OCI-LY1 (cell line): ENCODE data around the gene LRIF1.

ENCODE experiments used
- H2AFZ ChIP-seq: fragments of 200-600 bp; sonication (generic), shearing (Covaris generic); 2 replicates; pipeline ENCODE4 v1.6.0; 2014; ENCODE audit warnings: antibody characterized with exemption, mild to moderate bottlenecking, low read length
- H3F3A ChIP-seq: fragments of 200-600 bp; sonication (generic), shearing (Covaris generic); 2 replicates; pipeline ENCODE4 v1.6.0; 2014; ENCODE audit warnings: mild to moderate bottlenecking, antibody characterized with exemption, low read length, moderate library complexity; ENCODE audit not compliant: insufficient read depth
- H3K27ac ChIP-seq: fragments of 200-600 bp; sonication (generic); 2 replicates; pipeline ENCODE4 v1.5.1; 2014; ENCODE audit warnings: low read length, mixed run types, mild to moderate bottlenecking, low read depth; ENCODE audit not compliant: poor library complexity, severe bottlenecking
- H3K27me3 ChIP-seq: fragments of 200-600 bp; sonication (generic); 2 replicates; pipeline ENCODE4 v1.6.0; 2014; ENCODE audit warnings: antibody characterized with exemption, mild to moderate bottlenecking, low read length, moderate library complexity; ENCODE audit not compliant: insufficient read depth
- H3K36me3 ChIP-seq: fragments of 200-600 bp; sonication (generic); 2 replicates; pipeline ENCODE4 v1.6.1; 2014; ENCODE audit warnings: mild to moderate bottlenecking, antibody characterized with exemption, low read length, moderate library complexity, mixed read lengths; ENCODE audit not compliant: insufficient read depth
- H3K4me1 ChIP-seq: fragments of 200-600 bp; sonication (generic); 2 replicates; pipeline ENCODE4 v1.5.1; 2014; ENCODE audit warnings: mild to moderate bottlenecking, low read length, moderate library complexity; ENCODE audit not compliant: insufficient read depth, severe bottlenecking
- H3K4me2 ChIP-seq: fragments of 200-600 bp; sonication (generic), shearing (Covaris generic); 2 replicates; pipeline ENCODE4 v1.6.1; 2014; ENCODE audit warnings: low read length
- H3K4me3 ChIP-seq: fragments of 200-600 bp; sonication (generic); 2 replicates; pipeline ENCODE4 v1.5.1; 2014; ENCODE audit warnings: low read length, low read depth, mild to moderate bottlenecking, mixed read lengths; ENCODE audit not compliant: poor library complexity, severe bottlenecking
- H3K79me2 ChIP-seq: fragments of 200-600 bp; shearing (Covaris generic); 2 replicates; pipeline ENCODE4 v1.6.1; 2016; ENCODE audit warnings: mixed run types, low read length, mixed read lengths; ENCODE audit not compliant: insufficient read depth
- H3K9ac ChIP-seq: fragments of 200-600 bp; sonication (generic), shearing (Covaris generic); 2 replicates; pipeline ENCODE4 v1.6.1; 2014; ENCODE audit warnings: mild to moderate bottlenecking, low read length, mixed read lengths
- H3K9me2 ChIP-seq: fragments of 200-600 bp; sonication (generic), shearing (Covaris generic); 2 replicates; pipeline ENCODE4 v1.6.1; 2014; ENCODE audit warnings: low read depth, mild to moderate bottlenecking, low read length, mixed read lengths
- H3K9me3 ChIP-seq: fragments of 200-600 bp; shearing (Covaris generic); 2 replicates; pipeline ENCODE4 v1.6.1; 2014; ENCODE audit warnings: low read length, mixed read lengths
- H4K20me1 ChIP-seq: fragments of 200-600 bp; sonication (generic), shearing (Covaris generic); 2 replicates; pipeline ENCODE4 v1.6.0; 2016; ENCODE audit warnings: mild to moderate bottlenecking, low read length; ENCODE audit not compliant: insufficient read depth
- CTCF ChIP-seq: fragments of 200-600 bp; sonication (generic), shearing (Covaris generic); IDR thresholded peaks from 2 replicates; pipeline ENCODE4 v1.5.1; 2017; ENCODE audit warnings: mild to moderate bottlenecking, antibody characterized with exemption, low read length, moderate library complexity, mixed read lengths
- EZH2 ChIP-seq: fragments of 200-600 bp; sonication (generic), shearing (Covaris generic); IDR thresholded peaks from 2 replicates; pipeline ENCODE4 v1.8.0; 2017; ENCODE audit warnings: borderline replicate concordance, mixed run types, mild to moderate bottlenecking, antibody characterized with exemption, low read length, moderate library complexity, mixed read lengths

Gene LRIF1

DNA sequence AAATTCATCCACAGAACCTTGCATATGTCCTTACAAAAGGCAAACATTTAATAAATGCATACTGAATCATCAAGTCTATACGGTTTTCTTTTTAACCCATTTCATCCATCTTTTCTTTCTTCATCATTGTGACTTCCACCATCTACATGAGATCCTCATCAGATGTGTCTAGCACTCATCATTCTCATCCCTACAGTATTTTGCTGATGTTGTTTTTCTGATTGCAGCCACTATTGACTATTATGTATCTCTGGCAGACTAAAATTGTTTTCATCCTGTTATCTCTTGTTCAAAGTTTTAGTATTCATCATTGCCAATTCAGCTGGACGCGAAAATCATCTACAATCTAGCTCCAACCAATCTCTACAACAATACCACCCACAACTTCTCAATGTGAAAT, 5.9 kb downstream of the LRIF1 start:
- H3K36me3 ChIP-seq: peaks cover 86% of the 10 kb centered on the region
- H3K9me2 ChIP-seq: no peaks in the 10 kb centered on the region
- H2AFZ ChIP-seq: no peak overlapping the region
- H3K9me3 ChIP-seq: peaks cover 18% of the 10 kb centered on the region
- TF ChIP-seq CTCF (no peak), EZH2 (no peak)
- no peak overlapping the region for H3K4me3 ChIP-seq
- no peaks in the 10 kb centered on the region for H3F3A ChIP-seq
- H3K27me3 ChIP-seq: no peaks in the 10 kb centered on the region
- peaks cover 72% of the 10 kb centered on the region for H3K79me2 ChIP-seq
- H3K27ac ChIP-seq: no peak overlapping the region
- peaks cover 10% of the 10 kb centered on the region for H3K4me1 ChIP-seq
- H4K20me1 ChIP-seq: no peaks in the 10 kb centered on the region
- no peak overlapping the region for H3K9ac ChIP-seq
- no peak overlapping the region for H3K4me2 ChIP-seq

GRCh38 chr1:110956586-110956985, 7.1 kb downstream of the LRIF1 start:
- Histone ChIP-seq H3K27me3 (no peaks in the 10 kb centered on the region), H4K20me1 (no peaks in the 10 kb centered on the region), H3K9me2 (no peaks in the 10 kb centered on the region), H2AFZ (no peak overlapping the region), H3K79me2 (peaks cover 60% of the 10 kb centered on the region), H3K4me1 (no peaks in the 10 kb centered on the region), H3K4me3 (no peak overlapping the region), H3K36me3 (peaks cover 86% of the 10 kb centered on the region), H3K9ac (no peak overlapping the region), H3F3A (no peaks in the 10 kb centered on the region), H3K4me2 (no peak overlapping the region), H3K9me3 (peaks cover 14% of the 10 kb centered on the region), H3K27ac (no peak overlapping the region)
- no peak for TF ChIP-seq EZH2
- no peak for TF ChIP-seq CTCF

GRCh38 chr1:110953031-110953430, 10.7 kb downstream of the LRIF1 start:
- Histone ChIP-seq H3K9me3 (0 out of 2 replicates have a peak, but pooled peaks cover 4% of the 10 kb centered on the region), H3K79me2 (peaks cover 31% of the 10 kb centered on the region)

More at GRCh38 chr1:110953031-110953430, 10.7 kb downstream of the LRIF1 start:
- Histone ChIP-seq H3K4me1 (no peaks in the 10 kb centered on the region), H3K27ac (no peak overlapping the region), H2AFZ (no peak overlapping the region), H3K4me2 (no peak overlapping the region), H3K9ac (no peak overlapping the region), H3K4me3 (no peak overlapping the region), H4K20me1 (no peaks in the 10 kb centered on the region), H3F3A (no peaks in the 10 kb centered on the region), H3K27me3 (no peaks in the 10 kb centered on the region), H3K9me2 (no peaks in the 10 kb centered on the region), H3K36me3 (peaks cover 84% of the 10 kb centered on the region)
- TF ChIP-seq EZH2 (no peak), CTCF (no peak)
